Neutrophil (primary cell): ENCODE data around the gene CLIC5.

Experiments
- H3K27ac ChIP-seq: fragments of 200-600 bp; sonication (generic); 2 replicates; pipeline ENCODE4 v1.5.1; 2016; ENCODE audit warnings: mild to moderate bottlenecking, moderate library complexity
- H3K27me3 ChIP-seq: fragments of 200-600 bp; sonication (generic); 2 replicates; pipeline ENCODE4 v1.6.0; 2016; ENCODE audit warnings: mild to moderate bottlenecking
- H3K36me3 ChIP-seq: fragments of 200-600 bp; sonication (generic); 2 replicates; pipeline ENCODE4 v1.5.1; 2017
- H3K4me1 ChIP-seq, 2 experiments: fragments of 200-600 bp in 1 of 2; sonication (generic) in 1 of 2; 1 replicate in 1 of 2; 2 replicates in 1 of 2; pipeline versions ENCODE4 v1.5.1 to v1.6.1; 2013 to 2016; ENCODE audit warnings: low read depth in 1 of 2, low read length in 1 of 2, mild to moderate bottlenecking in 1 of 2, moderate library complexity in 1 of 2; ENCODE audit not compliant: control insufficient read depth in 1 of 2, insufficient read depth in 1 of 2
- H3K4me3 ChIP-seq, 2 experiments: fragments of 200-600 bp in 1 of 2; sonication (generic) in 1 of 2; 1 replicate in 1 of 2; 2 replicates in 1 of 2; pipeline ENCODE4 v1.5.1; 2013 to 2016; ENCODE audit warnings: low read depth in 1 of 2, low read length in 1 of 2, mild to moderate bottlenecking in 1 of 2, moderate library complexity in 1 of 2
- H3K9me3 ChIP-seq: fragments of 200-600 bp; sonication (generic); 2 replicates; pipeline ENCODE4 v1.5.1; 2016
- CTCF ChIP-seq: fragments of 200-600 bp; sonication (generic); IDR thresholded peaks from 2 replicates; pipeline ENCODE4 v1.5.1; 2016; ENCODE audit warnings: antibody characterized with exemption

The CLIC5 gene

GRCh38 chr6:45981046-45981445 lies 34.6 kb downstream of the CLIC5 start:
- Histone ChIP-seq H3K9me3 (no peaks in the 10 kb centered on the region), H3K4me1 (no peaks in the 10 kb centered on the region), H3K27ac (no peak overlapping the region), H3K4me3 (no peak overlapping the region), H3K36me3 (no peaks in the 10 kb centered on the region), H3K27me3 (no peaks in the 10 kb centered on the region)
- no peak for TF ChIP-seq CTCF

DNA sequence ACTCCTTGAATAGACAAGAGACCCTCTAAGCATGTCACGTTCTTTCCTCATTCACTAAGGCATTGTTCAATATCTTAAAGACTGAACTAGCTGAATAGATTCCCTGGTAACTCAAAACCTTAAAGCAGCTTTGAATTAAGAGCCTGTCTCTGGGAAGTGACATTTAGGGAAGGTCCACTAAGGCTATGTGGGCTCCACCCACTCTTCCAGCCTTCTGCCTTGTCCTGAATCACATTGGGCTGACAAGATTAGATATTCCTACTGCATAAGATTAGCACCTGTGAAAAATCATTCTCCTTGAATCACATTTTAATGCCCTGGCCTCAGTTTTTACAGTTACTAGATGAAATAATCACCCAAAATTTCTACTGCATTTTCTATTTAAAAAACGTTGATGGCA lies 36.3 kb downstream of the CLIC5 start:
- Histone ChIP-seq H3K4me1 (no peaks in the 10 kb centered on the region), H3K36me3 (no peaks in the 10 kb centered on the region), H3K27ac (no peak overlapping the region), H3K9me3 (no peaks in the 10 kb centered on the region), H3K4me3 (no peak overlapping the region), H3K27me3 (no peaks in the 10 kb centered on the region)
- no peak for TF ChIP-seq CTCF

GRCh38 chr6:45974596-45974995 lies 41.1 kb downstream of the CLIC5 start:
- H3K27ac ChIP-seq, result no peak overlapping the region
- TF ChIP-seq CTCF, result no peak
- no peaks in the 10 kb centered on the region for H3K36me3 ChIP-seq
- no peaks in the 10 kb centered on the region for H3K9me3 ChIP-seq
- H3K4me3 ChIP-seq, result no peak overlapping the region
- H3K27me3 ChIP-seq, result no peaks in the 10 kb centered on the region
- no peaks in the 10 kb centered on the region for H3K4me1 ChIP-seq

- Histone ChIP-seq H3K9me3 (no peaks in the 10 kb centered on the region), H3K27ac (no peak overlapping the region), H3K4me3 (no peak overlapping the region), H3K4me1 (no peaks in the 10 kb centered on the region), H3K27me3 (no peaks in the 10 kb centered on the region), H3K36me3 (no peaks in the 10 kb centered on the region)
- TF ChIP-seq CTCF, result no peak
These were observed 42.7 kb downstream of the CLIC5 start for GRCh38 chr6:45972795-45973503.

DNA sequence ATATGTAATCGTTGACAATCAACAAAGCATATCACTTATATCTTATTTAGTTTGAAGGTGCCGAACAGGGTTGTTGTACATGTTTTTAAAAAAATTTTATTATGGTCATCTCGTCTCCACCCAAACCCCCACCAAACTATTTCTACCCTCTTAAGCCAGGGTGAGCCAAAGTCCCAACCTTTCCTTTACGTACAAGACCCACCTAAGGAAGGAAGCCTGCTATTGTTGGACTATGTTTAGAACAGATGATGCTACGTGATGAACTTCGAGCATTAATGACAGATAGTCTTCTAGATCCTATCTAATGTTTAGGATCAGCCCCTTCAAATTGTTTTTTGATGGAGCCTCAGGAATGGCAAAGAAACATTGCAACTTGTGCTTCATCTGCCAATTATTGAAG lies 44.4 kb downstream of the CLIC5 start:
- H3K27me3 ChIP-seq, result no peaks in the 10 kb centered on the region
- H3K4me1 ChIP-seq, result no peaks in the 10 kb centered on the region
- no peaks in the 10 kb centered on the region for H3K9me3 ChIP-seq
- H3K27ac ChIP-seq, result no peak overlapping the region
- no peaks in the 10 kb centered on the region for H3K36me3 ChIP-seq
- no peak for TF ChIP-seq CTCF
- H3K4me3 ChIP-seq, result no peak overlapping the region
